Tibial nerve (tissue), 4 donors: ENCODE data around the gene CHKA. TPM values are rescaled to one million over a fixed set of nuclear protein-coding genes. Genes with fewer than 3 reads are reported as not detected.

Experiments
- DNase-seq, 2 donors: peaks; one replicate each; pipeline ENCODE4 v3.0.0-alpha.2; 2019; ENCODE audit warnings: low spot score in 2 of 2
- H3K27ac ChIP-seq, 4 donors: fragments of 200-600 bp; sonication (generic) in 3 of 4; one replicate each; pipeline ENCODE4 v1.5.1; 2017 to 2019; ENCODE audit warnings: mild to moderate bottlenecking in 1 of 4
- H3K27me3 ChIP-seq, 2 donors: fragments of 200-600 bp; sonication (generic) in 1 of 2; one replicate each; pipeline versions ENCODE4 v1.5.1 to v1.6.0; 2017 to 2019
- H3K36me3 ChIP-seq, 3 donors: fragments of 200-600 bp; sonication (generic); one replicate each; pipeline ENCODE4 v1.5.1; 2018 to 2019
- H3K4me1 ChIP-seq, 4 donors: fragments of 200-600 bp; sonication (generic) in 3 of 4; one replicate each; pipeline ENCODE4 v1.5.1; 2017 to 2019
- H3K4me3 ChIP-seq, 4 donors: fragments of 200-600 bp; sonication (generic) in 3 of 4; one replicate each; pipeline ENCODE4 v1.5.1; 2017 to 2019; ENCODE audit warnings: mild to moderate bottlenecking in 1 of 4, moderate library complexity in 1 of 4
- H3K9me3 ChIP-seq, 4 donors: fragments of 200-600 bp; sonication (generic) in 3 of 4; one replicate each; pipeline ENCODE4 v1.5.1; 2017 to 2019
- CTCF ChIP-seq, 5 experiments: fragments of 200-600 bp in 3 of 5; fragments of 450-650 bp in 2 of 5; sonication (generic) in 3 of 5; IDR thresholded peaks; one replicate each; pipeline ENCODE4 v1.5.1; 2016 to 2019; ENCODE audit warnings: antibody characterized with exemption in 5 of 5, mild to moderate bottlenecking in 3 of 5, moderate library complexity in 2 of 5
- EP300 ChIP-seq, 2 donors: sonication (generic); formaldehyde crosslinking; IDR thresholded peaks; one replicate each; pipeline ENCODE4 v1.6.1; 2017; ENCODE audit warnings: antibody characterized with exemption in 2 of 2, mild to moderate bottlenecking in 1 of 2
- POLR2A ChIP-seq, 2 donors: fragments of 450-650 bp; IDR thresholded peaks; one replicate each; pipeline ENCODE4 v1.6.1; 2017; ENCODE audit warnings: antibody characterized with exemption in 2 of 2, mild to moderate bottlenecking in 2 of 2, moderate library complexity in 2 of 2
- WGBS, 2 donors: methylation state at CpG; one replicate each; pipeline ENCODE4 v1.1.5; 2018; 5-methylcytosine and 5-hydroxymethylcytosine counted together
- total RNA-seq, 4 donors: library from RNA; depleted of rRNA; stranded (reverse); fragments of >200 nt; gene quantifications; one replicate each; pipeline ENCODE4 v1.1.0, GENCODE V29; 2016

Gene CHKA
- total RNA-seq, 4 donors from 2014 or later: 53.7 to 83.9 (median 78.0) TPM

- Histone ChIP-seq H3K36me3 (peaks cover 0 to 73% (median 0%) of the 10 kb centered on the region in 3 donors), H3K4me1 (no peaks in the 10 kb centered on the region), H3K4me3 (no peak overlapping the region), H3K27me3 (no peaks in the 10 kb centered on the region), H3K27ac (no peak overlapping the region), H3K9me3 (no peaks in the 10 kb centered on the region)
- WGBS, 2 donors: 70 to 78% methylated on average over 9 of the region's 9 CpGs
- DNase-seq: no peak
- TF ChIP-seq POLR2A (IDR thresholded peaks at IDR 0.05): no peak
- no peak for TF ChIP-seq CTCF (IDR thresholded peaks at IDR 0.05)
- TF ChIP-seq EP300 (IDR thresholded peaks at IDR 0.05): no peak
Measured at GRCh38 chr11:68159161-68159560, 38.0 kb upstream of the CHKA start.

GRCh38 chr11:68158580-68158979 is 37.4 kb upstream of the CHKA start:
- no peak overlapping the region for H3K4me3 ChIP-seq
- 89 to 93% methylated on average over 14 of the region's 14 CpGs for WGBS, 2 donors
- H3K27me3 ChIP-seq: no peaks in the 10 kb centered on the region
- H3K4me1 ChIP-seq: no peaks in the 10 kb centered on the region
- H3K27ac ChIP-seq: no peak overlapping the region
- H3K9me3 ChIP-seq: no peaks in the 10 kb centered on the region
- no peak for TF ChIP-seq POLR2A (IDR thresholded peaks at IDR 0.05)
- no peak for TF ChIP-seq EP300 (IDR thresholded peaks at IDR 0.05)
- no peak for TF ChIP-seq CTCF (IDR thresholded peaks at IDR 0.05)
- H3K36me3 ChIP-seq: peaks cover 0 to 67% (median 0%) of the 10 kb centered on the region in 3 donors
- no peak for DNase-seq

- Histone ChIP-seq H3K4me1 (no peaks in the 10 kb centered on the region), H3K36me3 (peaks cover 0 to 26% (median 0%) of the 10 kb centered on the region in 3 donors), H3K27me3 (no peaks in the 10 kb centered on the region), H3K4me3 (no peak overlapping the region), H3K9me3 (no peaks in the 10 kb centered on the region), H3K27ac (no peak overlapping the region)
- 79 to 82% methylated on average over 8 of the region's 8 CpGs for WGBS, 2 donors
- no peak for TF ChIP-seq POLR2A (IDR thresholded peaks at IDR 0.05)
- no peak for TF ChIP-seq CTCF (IDR thresholded peaks at IDR 0.05)
- no peak for TF ChIP-seq EP300 (IDR thresholded peaks at IDR 0.05)
- DNase-seq: no peak
Measured at GRCh38 chr11:68153742-68154141, 32.6 kb upstream of the CHKA start.

GRCh38 chr11:68150037-68150436 is 28.8 kb upstream of the CHKA start:
- Histone ChIP-seq H3K4me3 (no peak overlapping the region), H3K9me3 (no peaks in the 10 kb centered on the region), H3K27ac (no peak overlapping the region), H3K36me3 (peaks cover 0 to 1% (median 0%) of the 10 kb centered on the region in 3 donors), H3K4me1 (peaks cover 0 to 21% (median 12%) of the 10 kb centered on the region in 4 donors), H3K27me3 (no peaks in the 10 kb centered on the region)
- DNase-seq: no peak
- TF ChIP-seq CTCF (IDR thresholded peaks at IDR 0.05) (no peak), EP300 (IDR thresholded peaks at IDR 0.05) (no peak), POLR2A (IDR thresholded peaks at IDR 0.05) (no peak)
- WGBS, 2 donors: 30 to 33% methylated on average over 7 of the region's 7 CpGs

- peaks cover 0 to 21% (median 12%) of the 10 kb centered on the region in 4 donors for H3K4me1 ChIP-seq
- no peak overlapping the region for H3K4me3 ChIP-seq
- H3K36me3 ChIP-seq: no peaks in the 10 kb centered on the region
- H3K27me3 ChIP-seq: no peaks in the 10 kb centered on the region
- no peak overlapping the region for H3K27ac ChIP-seq
- DNase-seq: no peak
- H3K9me3 ChIP-seq: no peaks in the 10 kb centered on the region
- TF ChIP-seq EP300 (IDR thresholded peaks at IDR 0.05): no peak
- no peak for TF ChIP-seq CTCF (IDR thresholded peaks at IDR 0.05)
- TF ChIP-seq POLR2A (IDR thresholded peaks at IDR 0.05): no peak
- WGBS, 2 donors: 75 to 82% methylated on average over 6 of the region's 6 CpGs
Measured at GRCh38 chr11:68149417-68149816, 28.2 kb upstream of the CHKA start.
